ENCODE measurements around the gene ARID1A. TPM values are rescaled to one million over a fixed set of nuclear protein-coding genes. Genes with fewer than 3 reads are reported as not detected.

The ARID1A gene
- total RNA-seq, 1 donor from 2014 or later, result 85.1 TPM

DNA sequence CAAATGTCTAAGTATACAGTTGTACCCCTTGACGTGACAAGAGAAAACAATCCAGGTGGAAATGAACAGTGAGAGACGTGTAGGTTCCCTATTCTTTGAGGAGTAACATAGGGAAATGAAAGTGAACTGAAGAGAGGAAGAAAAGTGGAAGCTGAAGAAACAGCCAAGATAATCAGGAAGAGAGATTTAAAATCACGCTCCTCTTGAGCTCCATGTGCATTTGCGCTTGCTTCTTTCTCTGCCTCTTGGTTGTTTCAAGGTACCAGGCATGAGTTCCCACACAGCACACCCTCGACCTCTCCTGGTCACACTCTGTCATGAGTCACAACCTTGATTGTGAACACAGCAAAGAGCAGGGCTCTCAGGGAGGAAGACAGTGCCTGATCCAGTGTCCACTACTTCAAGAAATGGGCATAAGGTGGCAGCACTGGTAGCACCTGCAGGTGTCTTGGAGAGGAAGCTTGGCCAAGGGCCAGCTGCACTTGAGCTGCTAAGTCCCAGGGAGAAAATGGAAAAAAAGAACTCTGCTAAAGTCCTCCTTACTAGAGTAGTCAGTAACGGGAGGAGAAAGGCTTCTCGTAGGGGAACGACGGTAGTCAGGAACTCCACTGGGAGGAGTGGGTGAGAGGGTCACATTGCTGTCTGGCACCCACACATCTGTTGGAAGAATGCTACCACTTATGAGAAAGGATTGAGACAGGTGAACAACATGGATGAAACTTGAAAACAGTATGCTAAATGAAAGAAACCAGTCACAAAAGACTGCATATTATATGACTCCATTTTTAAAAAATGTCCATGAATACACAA is 18.3 kb upstream of the ARID1A start:
- Histone ChIP-seq H3K4me2 (ENCODE audit: low read length) (peak overlapping the region; percentile 10), H3K9me3 (ENCODE audit: insufficient read depth, low read depth, low read length) (no peaks in the 10 kb centered on the region), H3K27ac (ENCODE audit: low read depth, low read length) (no peak overlapping the region), H3K36me3 (ENCODE audit: insufficient read depth, low read length) (no peaks in the 10 kb centered on the region), H3K79me2 (ENCODE audit: insufficient read depth, low read length) (no peaks in the 10 kb centered on the region), H3K4me3 (ENCODE audit: insufficient read depth, low read depth, low read length) (no peak overlapping the region), H3K9ac (ENCODE audit: low read length) (no peak overlapping the region), H4K20me1 (ENCODE audit: insufficient read depth, low read length) (no peaks in the 10 kb centered on the region), H3K27me3 (ENCODE audit: insufficient read depth, low read length) (peaks cover 7% of the 10 kb centered on the region), H2AFZ (ENCODE audit: low read depth, low read length) (peak overlapping the region; percentile 19), H3K4me1 (ENCODE audit: insufficient read depth, low read length) (peaks cover 4% of the 10 kb centered on the region)
- Mint-ChIP-seq H3K9me3 (ENCODE audit: unreplicated experiment) (no peaks in the 10 kb centered on the region), H3K36me3 (ENCODE audit: low read depth, unreplicated experiment) (no peaks in the 10 kb centered on the region), H3K27me3 (ENCODE audit: low read depth, unreplicated experiment) (peaks cover 2% of the 10 kb centered on the region), H3K4me3 (ENCODE audit: unreplicated experiment) (no peak overlapping the region), H3K27ac (ENCODE audit: unreplicated experiment) (no peak overlapping the region), H3K4me1 (ENCODE audit: low read depth, unreplicated experiment) (peaks cover 7% of the 10 kb centered on the region)
- TF ChIP-seq EZH2 (IDR thresholded peaks at IDR 0.05; ENCODE audit: insufficient read depth, low read length), result no peak
- TF ChIP-seq, protein P1, sequence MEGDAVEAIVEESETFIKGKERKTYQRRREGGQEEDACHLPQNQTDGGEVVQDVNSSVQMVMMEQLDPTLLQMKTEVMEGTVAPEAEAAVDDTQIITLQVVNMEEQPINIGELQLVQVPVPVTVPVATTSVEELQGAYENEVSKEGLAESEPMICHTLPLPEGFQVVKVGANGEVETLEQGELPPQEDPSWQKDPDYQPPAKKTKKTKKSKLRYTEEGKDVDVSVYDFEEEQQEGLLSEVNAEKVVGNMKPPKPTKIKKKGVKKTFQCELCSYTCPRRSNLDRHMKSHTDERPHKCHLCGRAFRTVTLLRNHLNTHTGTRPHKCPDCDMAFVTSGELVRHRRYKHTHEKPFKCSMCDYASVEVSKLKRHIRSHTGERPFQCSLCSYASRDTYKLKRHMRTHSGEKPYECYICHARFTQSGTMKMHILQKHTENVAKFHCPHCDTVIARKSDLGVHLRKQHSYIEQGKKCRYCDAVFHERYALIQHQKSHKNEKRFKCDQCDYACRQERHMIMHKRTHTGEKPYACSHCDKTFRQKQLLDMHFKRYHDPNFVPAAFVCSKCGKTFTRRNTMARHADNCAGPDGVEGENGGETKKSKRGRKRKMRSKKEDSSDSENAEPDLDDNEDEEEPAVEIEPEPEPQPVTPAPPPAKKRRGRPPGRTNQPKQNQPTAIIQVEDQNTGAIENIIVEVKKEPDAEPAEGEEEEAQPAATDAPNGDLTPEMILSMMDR (IDR thresholded peaks at IDR 0.05; ENCODE audit: insufficient read depth, low read depth, low read length), result peak; percentile 38
- peak; percentile 66 for DNase-seq (ENCODE audit: low read depth)
- FAIRE-seq, result no peak

DNA sequence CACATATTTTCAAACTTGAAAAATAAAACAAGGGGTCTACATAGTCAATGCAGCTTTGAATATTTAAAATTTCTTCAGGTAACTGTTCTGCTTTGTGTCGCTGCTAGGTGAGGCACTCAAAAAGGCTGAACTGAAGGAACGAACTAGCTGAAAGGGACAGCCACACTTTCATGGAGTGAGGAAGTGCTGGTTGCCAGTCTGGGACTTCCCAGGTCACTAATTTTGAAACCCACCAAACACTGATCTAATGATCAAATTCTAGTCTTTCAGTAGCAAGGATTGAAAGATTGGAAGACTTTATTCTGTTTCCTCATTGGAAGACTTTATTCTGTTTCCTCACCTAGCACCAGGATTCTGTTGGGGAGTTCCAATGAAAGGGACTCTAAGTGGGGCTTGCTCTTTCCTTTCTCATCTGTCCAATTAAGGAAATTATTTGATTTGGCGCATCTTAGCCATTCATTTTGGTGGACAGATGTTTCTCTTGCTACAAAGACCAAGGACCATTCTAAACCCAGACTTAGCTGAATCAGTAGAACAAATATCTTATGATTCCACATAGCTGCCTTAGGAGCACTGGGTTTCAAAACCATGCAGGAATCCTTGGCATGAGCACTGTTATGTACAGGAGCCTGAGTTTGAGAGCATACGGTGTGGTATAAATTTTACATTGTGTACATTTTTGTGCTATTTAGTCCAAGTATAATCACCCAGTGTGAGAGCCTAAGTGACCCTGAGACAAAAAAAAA is 10.9 kb upstream of the ARID1A start:
- no peak overlapping the region for H3K4me2 ChIP-seq (ENCODE audit: low read length)
- H3K79me2 ChIP-seq (ENCODE audit: insufficient read depth, low read length), result no peaks in the 10 kb centered on the region
- H3K4me1 ChIP-seq (ENCODE audit: insufficient read depth, low read length), result no peaks in the 10 kb centered on the region
- TF ChIP-seq, protein P1 (IDR thresholded peaks at IDR 0.05; ENCODE audit: insufficient read depth, low read depth, low read length), result no peak
- TF ChIP-seq EZH2 (IDR thresholded peaks at IDR 0.05; ENCODE audit: insufficient read depth, low read length), result no peak
- H3K4me3 ChIP-seq (ENCODE audit: insufficient read depth, low read depth, low read length), result no peak overlapping the region
- H2AFZ ChIP-seq (ENCODE audit: low read depth, low read length), result no peak overlapping the region
- Mint-ChIP-seq H3K27me3 (ENCODE audit: low read depth, unreplicated experiment) (no peaks in the 10 kb centered on the region), H3K4me1 (ENCODE audit: low read depth, unreplicated experiment) (peaks cover 6% of the 10 kb centered on the region), H3K36me3 (ENCODE audit: low read depth, unreplicated experiment) (no peaks in the 10 kb centered on the region), H3K4me3 (ENCODE audit: unreplicated experiment) (no peak overlapping the region), H3K27ac (ENCODE audit: unreplicated experiment) (no peak overlapping the region), H3K9me3 (ENCODE audit: unreplicated experiment) (no peaks in the 10 kb centered on the region)
- H3K36me3 ChIP-seq (ENCODE audit: insufficient read depth, low read length), result no peaks in the 10 kb centered on the region
- H3K9ac ChIP-seq (ENCODE audit: low read length), result no peak overlapping the region
- H3K27ac ChIP-seq (ENCODE audit: low read depth, low read length), result no peak overlapping the region
- no peaks in the 10 kb centered on the region for H3K27me3 ChIP-seq (ENCODE audit: insufficient read depth, low read length)
- no peaks in the 10 kb centered on the region for H3K9me3 ChIP-seq (ENCODE audit: insufficient read depth, low read depth, low read length)
- H4K20me1 ChIP-seq (ENCODE audit: insufficient read depth, low read length), result no peaks in the 10 kb centered on the region
- no peak for FAIRE-seq
- no peak for DNase-seq (ENCODE audit: low read depth)

All from astrocyte (in vitro differentiated cells and primary cell).